Left lung (tissue), 10 donors: Measurements from ENCODE around the gene SHTN1. TPM values are rescaled to one million over a fixed set of nuclear protein-coding genes. Genes with fewer than 3 reads are reported as not detected.

Experiments used
- ATAC-seq: fragments of 200-7000 bp; cut with Tn5 transposase; one replicate; pipeline ENCODE4 v1.9.1; 2020; ENCODE audit warnings: moderate library complexity
- DNase-seq, 4 donors: peaks; one replicate each; pipeline ENCODE4 v3.0.0-alpha.2; 2013 to 2020
- H3K27ac ChIP-seq, 2 donors: fragments of 200-600 bp; sonication (generic) in 1 of 2; one replicate each; pipeline versions ENCODE4 v1.5.0 to v1.8.0; 2020 to 2021
- H3K27me3 ChIP-seq, 2 donors: fragments of 200-600 bp; sonication (generic) in 1 of 2; one replicate each; pipeline versions ENCODE4 v1.5.0 to v1.8.0; 2020 to 2021
- H3K36me3 ChIP-seq, 2 donors: fragments of 200-600 bp; sonication (generic) in 1 of 2; one replicate each; pipeline versions ENCODE4 v1.5.0 to v1.8.0; 2020 to 2021
- H3K4me1 ChIP-seq, 2 donors: fragments of 200-600 bp; one replicate each; pipeline ENCODE4 v1.8.0; 2021
- H3K4me3 ChIP-seq, 2 donors: fragments of 200-600 bp; sonication (generic) in 1 of 2; one replicate each; pipeline versions ENCODE4 v1.5.0 to v1.8.0; 2020 to 2021; ENCODE audit warnings: mild to moderate bottlenecking in 1 of 2
- H3K9me3 ChIP-seq, 2 donors: fragments of 200-600 bp; sonication (generic) in 1 of 2; one replicate each; pipeline versions ENCODE4 v1.5.0 to v1.8.0; 2020 to 2021
- intact Hi-C, 2 donors: fragments of 100-400 bp; cut with DNase I; formaldehyde crosslinking; loops; one replicate each; pipeline versions ENCODE4 v1.11.2 to v1.14.2; 2022
- polyA plus RNA-seq, 6 donors: library from polyadenylated mRNA; unstranded; fragments of 120-200 nt; gene quantifications; one replicate each; pipeline ENCODE4 v1.2.1, GENCODE V29; 2013; ENCODE audit not compliant: insufficient read length in 6 of 6
- total RNA-seq, 2 donors: library from RNA; stranded (reverse); fragmentation: NEBNext Ultra II Directional; extraction: Animal tissue kit (Norgen Biotek cat#: 25700); gene quantifications; one replicate each; pipeline ENCODE4 v1.2.1, GENCODE V29; 2021
- TF ChIP-seq, protein P1 (sequence below), 2 donors: fragments of 200-600 bp; sonication (generic) in 1 of 2; IDR thresholded peaks; one replicate each; pipeline versions ENCODE4 v1.5.0 to v1.8.0; 2021; ENCODE audit warnings: antibody characterized with exemption in 2 of 2
- donor health status: DM: no; HTN: yes; CAD: no.
- donor health status: DM: no; HTN: no; CAD: no.

Gene SHTN1
- total and polyA plus RNA-seq, 8 donors: 24.5 to 38.9 (median 29.3) TPM

DNA sequence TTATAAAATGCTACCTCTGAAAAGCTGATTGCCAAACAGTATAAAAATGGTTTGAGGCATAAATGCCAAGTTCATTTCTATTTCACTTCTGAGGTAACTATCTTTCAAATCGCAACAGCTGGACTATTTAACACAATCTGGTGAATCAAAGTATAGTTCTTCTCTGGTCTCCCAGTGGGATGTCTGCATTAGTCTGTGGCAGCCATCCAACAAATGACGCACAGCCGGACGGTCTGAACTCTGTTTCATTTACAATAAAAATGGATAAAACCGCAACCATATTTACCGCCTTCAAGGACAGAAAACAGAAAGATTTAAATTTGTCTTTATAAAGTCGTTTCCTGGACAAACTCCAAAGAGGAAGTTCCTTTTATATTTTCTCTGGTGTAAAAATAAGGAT is 113.8 kb downstream of the SHTN1 start:
- intact Hi-C loops: no loop called here
- DNase-seq (peak in 2 of 4 donors; percentile 37 to 70), ATAC-seq (no peak)
- Histone ChIP-seq H3K36me3 (no peaks in the 10 kb centered on the region), H3K9me3 (no peaks in the 10 kb centered on the region), H3K4me1 (peaks cover 0 to 16% of the 10 kb centered on the region in 2 donors), H3K27me3 (no peaks in the 10 kb centered on the region), H3K27ac (no peak overlapping the region), H3K4me3 (no peak overlapping the region)
- TF ChIP-seq, protein P1, sequence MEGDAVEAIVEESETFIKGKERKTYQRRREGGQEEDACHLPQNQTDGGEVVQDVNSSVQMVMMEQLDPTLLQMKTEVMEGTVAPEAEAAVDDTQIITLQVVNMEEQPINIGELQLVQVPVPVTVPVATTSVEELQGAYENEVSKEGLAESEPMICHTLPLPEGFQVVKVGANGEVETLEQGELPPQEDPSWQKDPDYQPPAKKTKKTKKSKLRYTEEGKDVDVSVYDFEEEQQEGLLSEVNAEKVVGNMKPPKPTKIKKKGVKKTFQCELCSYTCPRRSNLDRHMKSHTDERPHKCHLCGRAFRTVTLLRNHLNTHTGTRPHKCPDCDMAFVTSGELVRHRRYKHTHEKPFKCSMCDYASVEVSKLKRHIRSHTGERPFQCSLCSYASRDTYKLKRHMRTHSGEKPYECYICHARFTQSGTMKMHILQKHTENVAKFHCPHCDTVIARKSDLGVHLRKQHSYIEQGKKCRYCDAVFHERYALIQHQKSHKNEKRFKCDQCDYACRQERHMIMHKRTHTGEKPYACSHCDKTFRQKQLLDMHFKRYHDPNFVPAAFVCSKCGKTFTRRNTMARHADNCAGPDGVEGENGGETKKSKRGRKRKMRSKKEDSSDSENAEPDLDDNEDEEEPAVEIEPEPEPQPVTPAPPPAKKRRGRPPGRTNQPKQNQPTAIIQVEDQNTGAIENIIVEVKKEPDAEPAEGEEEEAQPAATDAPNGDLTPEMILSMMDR (IDR thresholded peaks at IDR 0.05): no peak

DNA sequence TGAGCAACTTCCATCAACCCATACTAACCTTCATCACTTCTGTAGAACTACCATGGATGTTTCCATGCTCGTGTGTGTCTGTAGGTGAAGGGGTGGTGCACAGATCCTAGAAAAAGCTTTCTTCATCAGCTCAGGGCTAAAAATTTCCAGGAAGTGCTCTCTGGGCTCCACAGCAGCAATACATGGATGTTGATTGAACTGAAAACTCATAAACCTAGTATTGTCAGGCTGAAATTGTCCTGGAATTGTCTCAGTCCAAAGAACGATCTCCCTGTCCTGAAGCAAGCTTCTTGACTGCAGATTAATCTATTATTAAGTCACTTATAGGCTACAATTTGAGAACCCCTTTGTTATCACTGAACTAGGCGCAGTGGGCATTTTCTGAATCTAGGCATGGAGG is 115.9 kb downstream of the SHTN1 start:
- Histone ChIP-seq H3K27me3 (no peaks in the 10 kb centered on the region), H3K4me3 (no peak overlapping the region), H3K36me3 (no peaks in the 10 kb centered on the region), H3K4me1 (peaks cover 0 to 16% of the 10 kb centered on the region in 2 donors), H3K9me3 (no peaks in the 10 kb centered on the region), H3K27ac (no peak overlapping the region)
- no peak for ATAC-seq
- DNase-seq: no peak
- intact Hi-C loops: no loop called here
- TF ChIP-seq, protein P1 (IDR thresholded peaks at IDR 0.05): no peak

DNA sequence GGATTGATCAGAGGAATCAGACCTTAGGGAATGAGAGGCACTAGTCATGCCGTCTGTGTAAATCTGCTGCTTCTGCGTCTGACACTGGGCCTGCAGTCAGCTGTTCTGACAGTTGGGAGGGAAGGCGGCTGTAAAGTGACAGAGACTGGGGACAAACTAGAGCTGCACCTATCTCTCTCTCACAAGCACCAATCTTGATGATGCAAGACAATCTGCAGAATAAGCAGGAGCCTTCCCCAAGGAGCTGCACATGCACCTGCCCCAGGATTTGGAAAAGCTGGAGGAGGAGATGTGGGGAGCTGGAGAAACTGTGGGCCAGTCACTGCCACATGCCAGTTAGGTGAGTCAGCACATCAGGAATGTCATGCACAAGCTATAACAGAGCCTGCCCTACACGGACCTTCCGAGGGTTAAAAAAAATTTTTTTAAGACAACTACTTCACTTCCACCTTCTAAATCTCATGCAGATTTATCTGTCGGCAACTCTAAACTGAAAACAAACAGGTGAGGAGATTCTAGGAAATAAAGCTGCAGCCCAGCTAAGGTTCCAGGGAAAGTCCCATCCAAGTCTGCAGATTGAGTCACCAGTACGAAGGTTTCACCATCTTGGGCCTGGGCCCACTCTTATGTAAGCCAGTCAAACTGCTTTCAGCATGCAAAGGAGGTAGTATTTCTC is 116.5 kb downstream of the SHTN1 start:
- intact Hi-C loops: no loop called here
- Histone ChIP-seq H3K36me3 (no peaks in the 10 kb centered on the region), H3K4me1 (peaks cover 0 to 16% of the 10 kb centered on the region in 2 donors)

DNA sequence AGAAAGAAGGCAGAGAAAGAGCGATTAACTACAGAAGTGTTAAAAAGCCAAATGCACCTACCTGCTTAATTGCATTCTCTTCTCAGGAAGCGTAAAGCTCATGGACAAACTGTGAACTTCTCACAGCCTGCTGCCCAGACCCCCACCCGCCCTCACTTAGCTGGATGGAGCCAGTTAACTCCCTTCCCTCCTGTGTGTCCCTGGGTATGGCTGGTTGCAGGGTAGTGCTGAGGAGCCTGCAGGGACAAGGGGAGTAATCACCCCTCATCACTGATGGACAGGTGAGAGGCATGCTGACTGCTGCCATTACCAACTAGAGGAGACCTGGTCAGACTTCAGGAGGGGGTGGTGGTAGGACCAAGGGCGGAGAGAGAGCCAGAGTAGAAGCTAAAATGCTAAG is 118.2 kb downstream of the SHTN1 start:
- Histone ChIP-seq H3K27me3 (no peaks in the 10 kb centered on the region), H3K4me3 (no peak overlapping the region), H3K27ac (no peak overlapping the region), H3K36me3 (no peaks in the 10 kb centered on the region), H3K9me3 (no peaks in the 10 kb centered on the region), H3K4me1 (peaks cover 0 to 11% of the 10 kb centered on the region in 2 donors)
- intact Hi-C loops: no loop called here
- TF ChIP-seq, protein P1 (IDR thresholded peaks at IDR 0.05): no peak
- no peak for ATAC-seq
- no peak for DNase-seq

More for the DNA sequence above, 116.5 kb downstream of the SHTN1 start:
- ATAC-seq (peak; percentile 93), DNase-seq (peak in 1 of 4 donors; percentile 45)
- H3K9me3 ChIP-seq: no peaks in the 10 kb centered on the region
- TF ChIP-seq, protein P1 (IDR thresholded peaks at IDR 0.05): no peak
- H3K4me3 ChIP-seq: no peak overlapping the region
- no peak overlapping the region for H3K27ac ChIP-seq
- H3K27me3 ChIP-seq: no peaks in the 10 kb centered on the region

DNA sequence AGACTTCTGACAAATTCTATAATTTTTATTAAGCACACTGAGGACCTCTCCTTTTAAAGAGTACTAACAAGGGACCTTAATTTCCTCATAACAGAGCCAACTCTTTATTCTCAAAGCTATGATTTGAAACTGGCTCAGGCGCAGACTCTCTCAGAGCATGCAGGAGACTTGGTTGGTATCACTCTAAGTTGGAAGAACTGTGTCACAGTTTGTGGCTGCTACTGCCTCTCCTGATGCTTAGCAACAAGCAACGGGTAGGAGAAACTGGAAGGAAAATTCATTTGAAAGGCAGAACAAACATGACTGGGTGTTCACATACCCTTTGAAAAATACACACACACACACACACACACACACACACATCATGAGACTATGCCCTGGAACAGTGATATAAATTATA is 122.3 kb downstream of the SHTN1 start:
- TF ChIP-seq, protein P1 (IDR thresholded peaks at IDR 0.05): no peak
- intact Hi-C loops: no loop called here
- ATAC-seq: no peak

More for the DNA sequence above, 122.3 kb downstream of the SHTN1 start:
- H3K36me3 ChIP-seq: no peaks in the 10 kb centered on the region
- H3K4me3 ChIP-seq: no peak overlapping the region
- DNase-seq: no peak
- no peaks in the 10 kb centered on the region for H3K4me1 ChIP-seq
- no peaks in the 10 kb centered on the region for H3K9me3 ChIP-seq
- H3K27me3 ChIP-seq: no peaks in the 10 kb centered on the region
- H3K27ac ChIP-seq: no peak overlapping the region
